Measurements from ENCODE around the gene BOC. TPM values are rescaled to one million over a fixed set of nuclear protein-coding genes. Genes with fewer than 3 reads are reported as not detected.

BOC gene
- total RNA-seq, 1 donor from 2014 or later: 93.1 TPM

DNA sequence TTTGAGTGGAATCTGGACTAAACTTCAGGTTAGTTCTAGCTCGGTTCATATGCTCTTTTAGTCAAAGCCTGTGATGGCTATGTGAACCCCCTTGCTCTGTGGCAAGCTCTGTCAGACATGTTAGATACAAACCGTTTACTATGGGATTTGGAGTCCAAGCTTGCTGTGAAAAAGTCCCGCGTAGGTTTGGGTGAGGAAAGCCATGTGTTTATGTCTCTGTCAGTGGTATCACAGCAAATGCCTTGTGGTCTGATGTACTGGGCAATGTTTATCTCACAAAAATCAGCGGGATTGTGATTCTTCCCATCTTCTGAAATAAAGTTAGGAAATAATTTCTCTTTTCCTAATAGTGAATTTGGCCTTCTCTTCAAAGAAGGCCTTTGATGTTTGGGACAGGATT is 5.0 kb downstream of the BOC start:
- H3K9me3 ChIP-seq: no peaks in the 10 kb centered on the region
- no peak overlapping the region for H3K4me3 ChIP-seq
- DNase-seq (ENCODE audit: extremely low spot score in 2 of 2): no peak
- H3K36me3 ChIP-seq: peaks cover 0 to 4% of the 10 kb centered on the region in 2 donors
- no peaks in the 10 kb centered on the region for H3K27me3 ChIP-seq
- intact Hi-C loops (cut with DNase I): no loop called here
- peaks cover 63% of the 10 kb centered on the region for H3K4me1 ChIP-seq
- H3K27ac ChIP-seq: peak overlapping the region; percentile 46
- TF ChIP-seq POLR2AphosphoS5 (IDR thresholded peaks at IDR 0.05; ENCODE audit: insufficient read depth in 1 of 2, low read depth in 1 of 2) (no peak), POLR2A (IDR thresholded peaks at IDR 0.05) (no peak)
- TF ChIP-seq, protein P1, sequence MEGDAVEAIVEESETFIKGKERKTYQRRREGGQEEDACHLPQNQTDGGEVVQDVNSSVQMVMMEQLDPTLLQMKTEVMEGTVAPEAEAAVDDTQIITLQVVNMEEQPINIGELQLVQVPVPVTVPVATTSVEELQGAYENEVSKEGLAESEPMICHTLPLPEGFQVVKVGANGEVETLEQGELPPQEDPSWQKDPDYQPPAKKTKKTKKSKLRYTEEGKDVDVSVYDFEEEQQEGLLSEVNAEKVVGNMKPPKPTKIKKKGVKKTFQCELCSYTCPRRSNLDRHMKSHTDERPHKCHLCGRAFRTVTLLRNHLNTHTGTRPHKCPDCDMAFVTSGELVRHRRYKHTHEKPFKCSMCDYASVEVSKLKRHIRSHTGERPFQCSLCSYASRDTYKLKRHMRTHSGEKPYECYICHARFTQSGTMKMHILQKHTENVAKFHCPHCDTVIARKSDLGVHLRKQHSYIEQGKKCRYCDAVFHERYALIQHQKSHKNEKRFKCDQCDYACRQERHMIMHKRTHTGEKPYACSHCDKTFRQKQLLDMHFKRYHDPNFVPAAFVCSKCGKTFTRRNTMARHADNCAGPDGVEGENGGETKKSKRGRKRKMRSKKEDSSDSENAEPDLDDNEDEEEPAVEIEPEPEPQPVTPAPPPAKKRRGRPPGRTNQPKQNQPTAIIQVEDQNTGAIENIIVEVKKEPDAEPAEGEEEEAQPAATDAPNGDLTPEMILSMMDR (IDR thresholded peaks at IDR 0.05): no peak

DNA sequence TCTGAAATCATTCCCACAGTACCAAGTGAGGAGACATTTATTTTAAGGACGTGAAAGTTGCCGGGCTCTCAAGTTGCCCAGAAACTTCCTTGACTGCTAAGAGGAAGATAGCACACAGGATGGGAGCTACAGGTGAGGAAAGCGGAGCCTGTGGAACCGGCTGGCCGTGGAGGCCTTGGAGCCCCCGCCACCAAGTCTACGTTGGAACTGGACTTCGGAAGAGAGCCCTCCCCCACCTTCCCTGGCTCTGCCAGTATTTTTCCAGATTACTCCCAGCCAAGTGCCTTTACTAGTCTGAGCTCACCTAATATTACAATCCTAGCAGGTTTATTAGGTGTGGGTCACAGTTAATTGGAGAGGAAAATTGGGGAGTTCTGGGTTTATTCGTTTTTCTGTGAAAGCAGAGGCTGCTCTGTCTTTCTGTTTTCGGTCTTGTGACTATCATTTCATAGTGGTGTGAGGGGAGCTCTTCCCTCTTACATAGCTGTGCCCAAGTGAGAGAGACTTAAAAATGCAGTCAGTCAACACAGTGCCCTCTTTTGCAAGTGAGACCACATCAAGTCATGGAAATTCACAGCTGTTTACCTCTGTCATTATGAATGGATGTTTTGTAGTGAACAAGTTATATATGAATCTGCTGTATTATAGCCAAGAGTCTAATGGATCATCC is 6.8 kb downstream of the BOC start:
- no peaks in the 10 kb centered on the region for H3K27me3 ChIP-seq
- H3K27ac ChIP-seq: peak overlapping the region; percentile 45
- no peaks in the 10 kb centered on the region for H3K9me3 ChIP-seq
- intact Hi-C loops (cut with DNase I): no loop called here
- no peak for DNase-seq (ENCODE audit: extremely low spot score in 2 of 2)
- H3K4me3 ChIP-seq: no peak overlapping the region
- H3K4me1 ChIP-seq: peaks cover 65% of the 10 kb centered on the region
- TF ChIP-seq, protein P1 (IDR thresholded peaks at IDR 0.05): no peak
- TF ChIP-seq POLR2A (IDR thresholded peaks at IDR 0.05) (no peak), POLR2AphosphoS5 (IDR thresholded peaks at IDR 0.05; ENCODE audit: insufficient read depth in 1 of 2, low read depth in 1 of 2) (no peak)
- peaks cover 0 to 4% of the 10 kb centered on the region in 2 donors for H3K36me3 ChIP-seq

DNA sequence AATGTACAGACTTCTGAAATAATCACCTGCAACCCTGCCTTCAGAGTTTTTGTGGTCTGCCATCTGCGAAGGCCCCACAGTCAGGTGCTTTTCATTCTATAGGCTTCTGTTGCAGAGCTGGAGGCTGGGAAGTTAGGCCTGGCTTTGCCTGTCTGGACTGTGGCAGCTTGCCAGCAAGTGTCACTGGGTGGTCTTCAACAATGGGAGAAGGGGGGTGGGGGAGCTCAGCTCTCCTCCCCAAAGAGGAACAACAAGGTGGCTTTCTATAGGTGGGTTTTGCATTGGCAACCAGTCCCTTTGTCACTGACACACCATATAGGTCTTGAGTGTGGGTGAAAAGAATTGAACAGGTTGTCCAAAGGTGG is 7.3 kb downstream of the BOC start:
- peaks cover 60% of the 10 kb centered on the region for H3K4me1 ChIP-seq
- H3K9me3 ChIP-seq: no peaks in the 10 kb centered on the region
- no peak for TF ChIP-seq POLR2AphosphoS5 (IDR thresholded peaks at IDR 0.05; ENCODE audit: insufficient read depth in 1 of 2, low read depth in 1 of 2)
- TF ChIP-seq POLR2A (IDR thresholded peaks at IDR 0.05): no peak
- TF ChIP-seq, protein P1 (IDR thresholded peaks at IDR 0.05): no peak
- H3K4me3 ChIP-seq: no peak overlapping the region
- H3K27me3 ChIP-seq: no peaks in the 10 kb centered on the region
- peak overlapping the region; percentile 45 for H3K27ac ChIP-seq
- intact Hi-C loops (cut with DNase I): no loop called here
- DNase-seq (ENCODE audit: extremely low spot score in 2 of 2): no peak
- H3K36me3 ChIP-seq: peaks cover 0 to 7% of the 10 kb centered on the region in 2 donors

DNA sequence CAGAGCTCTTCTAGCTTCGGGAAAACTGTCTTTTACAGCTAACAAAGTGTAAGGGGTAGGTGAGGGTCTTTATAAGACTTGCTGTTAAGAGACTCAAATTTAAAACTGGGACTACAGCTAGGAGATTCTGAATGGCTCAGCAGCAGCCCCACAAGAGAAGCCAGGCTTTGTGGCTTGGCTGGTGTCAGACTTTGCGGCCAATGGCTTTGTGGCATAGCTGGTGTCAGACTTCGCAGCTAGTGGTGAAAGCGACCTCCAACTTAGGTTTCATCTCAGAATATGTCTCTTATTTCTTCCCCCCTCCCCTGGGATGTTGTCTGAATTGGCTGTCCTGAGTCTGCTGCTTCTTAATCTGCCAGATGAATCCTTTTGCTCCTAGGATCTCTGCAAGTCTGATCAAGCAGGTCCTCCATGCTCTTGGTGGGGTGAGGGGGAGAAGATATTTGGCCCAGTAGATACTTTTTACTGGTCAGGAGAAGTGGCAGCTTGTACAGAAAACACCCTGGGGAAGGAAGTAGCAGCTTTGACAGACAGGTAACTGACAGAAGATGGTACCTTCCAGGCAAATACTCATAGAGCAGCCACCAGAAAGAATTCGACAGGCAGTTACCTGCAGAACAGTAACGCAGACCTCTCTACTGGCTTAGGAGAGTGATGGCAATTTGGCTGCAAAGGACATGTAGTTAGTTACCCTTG is 8.4 kb downstream of the BOC start:
- Histone ChIP-seq H3K4me3 (no peak overlapping the region), H3K9me3 (no peaks in the 10 kb centered on the region), H3K27ac (no peak overlapping the region), H3K4me1 (peaks cover 55% of the 10 kb centered on the region), H3K36me3 (peaks cover 0 to 14% of the 10 kb centered on the region in 2 donors), H3K27me3 (no peaks in the 10 kb centered on the region)
- TF ChIP-seq POLR2AphosphoS5 (IDR thresholded peaks at IDR 0.05; ENCODE audit: insufficient read depth in 1 of 2, low read depth in 1 of 2): no peak
- TF ChIP-seq POLR2A (IDR thresholded peaks at IDR 0.05): no peak
- TF ChIP-seq, protein P1 (IDR thresholded peaks at IDR 0.05): no peak
- intact Hi-C loops (cut with DNase I): no loop called here
- DNase-seq (ENCODE audit: extremely low spot score in 2 of 2): no peak

DNA sequence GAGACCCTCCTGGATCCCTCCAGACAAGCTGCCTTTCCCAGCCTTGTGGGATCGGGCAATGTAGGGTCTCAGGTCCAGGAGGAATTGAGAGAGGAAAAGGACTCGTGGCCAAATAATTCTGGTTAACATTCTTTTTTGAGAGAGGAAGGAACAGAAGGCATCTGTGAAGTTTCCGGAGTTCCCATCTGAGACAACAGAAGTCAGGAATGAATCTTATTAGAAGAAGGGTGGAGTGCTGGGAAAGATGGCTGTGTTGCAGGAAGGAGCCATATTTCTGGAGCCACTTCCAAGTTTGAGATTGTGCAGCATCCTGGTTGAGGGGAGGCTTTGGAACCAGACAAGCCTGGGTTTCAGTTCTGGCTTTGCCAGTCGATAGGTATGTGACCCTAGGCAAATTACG is 9.4 kb downstream of the BOC start:
- intact Hi-C loops (cut with DNase I): no loop called here
- Histone ChIP-seq H3K27me3 (no peaks in the 10 kb centered on the region), H3K4me1 (peaks cover 46% of the 10 kb centered on the region), H3K9me3 (no peaks in the 10 kb centered on the region), H3K36me3 (peaks cover 0 to 14% of the 10 kb centered on the region in 2 donors), H3K27ac (no peak overlapping the region), H3K4me3 (no peak overlapping the region)
- TF ChIP-seq POLR2A (IDR thresholded peaks at IDR 0.05): no peak
- TF ChIP-seq POLR2AphosphoS5 (IDR thresholded peaks at IDR 0.05; ENCODE audit: insufficient read depth in 1 of 2, low read depth in 1 of 2): no peak
- TF ChIP-seq, protein P1 (IDR thresholded peaks at IDR 0.05): no peak
- DNase-seq (ENCODE audit: extremely low spot score in 2 of 2): no peak
